ENCODE data around the gene LTA.
"Not testable (repeated sequence)": the region's sequence is repeated elsewhere in the genome, so short reads cannot be mapped to it uniquely, and the experiment has no call there.

The LTA gene

DNA sequence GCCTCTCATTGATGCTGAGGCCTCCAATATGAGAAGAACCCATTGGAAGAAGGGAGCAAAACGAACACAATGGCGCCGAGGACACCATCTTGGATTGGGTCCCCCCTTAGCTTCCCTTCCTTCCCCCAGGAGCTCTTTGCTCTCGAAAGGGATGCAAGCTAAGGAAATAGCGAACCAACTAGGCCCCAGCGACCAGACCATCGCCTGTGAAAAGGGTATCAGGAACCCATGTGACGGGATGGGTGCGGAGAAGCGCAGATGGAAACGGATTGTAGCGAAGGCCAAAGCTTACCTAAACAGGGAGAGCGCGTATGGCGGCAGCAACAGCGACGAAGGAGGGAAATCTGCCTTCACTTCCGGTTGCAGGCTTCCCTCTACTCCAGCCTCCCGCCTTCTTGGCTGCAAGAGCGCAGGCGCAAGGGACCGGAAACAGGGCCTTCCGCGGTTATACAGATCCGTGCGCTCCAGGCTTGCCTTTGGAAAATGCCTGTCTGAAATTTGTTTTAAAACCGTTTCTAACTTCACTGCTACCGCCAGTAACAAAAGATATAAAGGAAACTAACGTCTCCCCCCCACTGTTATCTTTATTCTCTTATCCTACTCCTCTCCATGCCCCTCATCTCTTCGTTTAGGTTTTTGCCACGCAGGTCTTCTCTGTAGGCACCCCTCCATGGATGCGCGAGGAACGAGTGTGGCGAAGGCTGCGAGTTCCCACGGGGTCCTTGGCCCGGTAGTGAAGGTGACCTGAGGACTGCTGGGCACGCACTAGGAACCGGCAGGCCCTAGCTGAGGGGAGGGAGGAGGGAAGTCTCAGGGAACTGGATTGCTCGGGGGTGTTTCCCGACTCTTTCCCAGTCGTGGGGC lies 30.2 kb upstream of the LTA start, which contains the start of gene DDX39B:
DDX39B (minus strand) TSS at position 346 of the 864 bp plus-strand sequence. CDS start 1,471 bp downstream, outside the sequence.
- peaks cover 28% of the 10 kb centered on the region for H3K4me1 ChIP-seq (ENCODE audit: control insufficient read depth, insufficient read depth, low read length, poor library complexity, severe bottlenecking)
- H3K27me3 ChIP-seq (replicated peaks; ENCODE audit: control insufficient read depth, insufficient read depth, low read length, poor library complexity, severe bottlenecking): no peaks in the 10 kb centered on the region
- peak within 1 kb of the TSS; percentile 61 for H3K4me3 ChIP-seq (ENCODE audit: insufficient read depth, low read depth, low read length, poor library complexity, severe bottlenecking)
- H3K36me3 ChIP-seq (ENCODE audit: control insufficient read depth, insufficient read depth, low read length): peaks cover 30% of the 10 kb centered on the region
- peak within 1 kb of the TSS; percentile 93 for H3K27ac ChIP-seq (ENCODE audit: insufficient read depth, low read length, poor library complexity, severe bottlenecking)
- no peaks in the 10 kb centered on the region for H3K9me3 ChIP-seq (ENCODE audit: control insufficient read depth, low read length)
- DNase-seq: peak; percentile 87 to 92 (median 89)

DNA sequence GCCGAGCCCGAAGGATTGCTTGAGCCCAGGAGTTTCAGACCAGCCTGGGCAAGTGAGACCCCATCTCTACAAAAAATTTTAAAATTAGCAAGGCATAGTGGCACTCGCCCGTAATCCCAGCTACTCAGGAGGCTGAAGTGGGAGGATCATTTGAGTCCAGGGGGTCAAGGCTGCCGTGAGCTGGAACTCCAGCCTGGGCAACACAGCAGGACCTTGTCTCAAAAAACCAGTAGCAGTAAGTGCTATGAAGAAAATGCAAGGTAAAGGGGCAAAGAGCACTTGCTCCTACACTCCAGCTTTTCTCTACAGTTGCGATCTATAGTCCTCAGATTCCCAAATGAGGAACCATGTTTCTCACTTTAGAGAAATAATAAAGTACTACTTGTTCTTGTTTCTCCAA lies 28.4 kb upstream of the LTA start:
- peaks cover 39% of the 10 kb centered on the region for H3K4me1 ChIP-seq (ENCODE audit: control insufficient read depth, insufficient read depth, low read length, poor library complexity, severe bottlenecking)
- DNase-seq: no peak
- H3K4me3 ChIP-seq (ENCODE audit: insufficient read depth, low read depth, low read length, poor library complexity, severe bottlenecking): no peak overlapping the region
- peaks cover 15% of the 10 kb centered on the region for H3K36me3 ChIP-seq (ENCODE audit: control insufficient read depth, insufficient read depth, low read length)
- no peaks in the 10 kb centered on the region for H3K27me3 ChIP-seq (replicated peaks; ENCODE audit: control insufficient read depth, insufficient read depth, low read length, poor library complexity, severe bottlenecking)
- H3K9me3 ChIP-seq (ENCODE audit: control insufficient read depth, low read length): no peaks in the 10 kb centered on the region
- no peak overlapping the region for H3K27ac ChIP-seq (ENCODE audit: insufficient read depth, low read length, poor library complexity, severe bottlenecking)

- DNase-seq: no peak
- Histone ChIP-seq H3K4me3 (ENCODE audit: insufficient read depth, low read depth, low read length, poor library complexity, severe bottlenecking) (no peak overlapping the region), H3K36me3 (ENCODE audit: control insufficient read depth, insufficient read depth, low read length) (peaks cover 4% of the 10 kb centered on the region), H3K27ac (ENCODE audit: insufficient read depth, low read length, poor library complexity, severe bottlenecking) (no peak overlapping the region), H3K27me3 (replicated peaks; ENCODE audit: control insufficient read depth, insufficient read depth, low read length, poor library complexity, severe bottlenecking) (no peaks in the 10 kb centered on the region), H3K4me1 (ENCODE audit: control insufficient read depth, insufficient read depth, low read length, poor library complexity, severe bottlenecking) (peaks cover 31% of the 10 kb centered on the region), H3K9me3 (ENCODE audit: control insufficient read depth, low read length) (no peaks in the 10 kb centered on the region)
Observed at GRCh38 chr6:31544676-31545075, 27.4 kb upstream of the LTA start.

DNA sequence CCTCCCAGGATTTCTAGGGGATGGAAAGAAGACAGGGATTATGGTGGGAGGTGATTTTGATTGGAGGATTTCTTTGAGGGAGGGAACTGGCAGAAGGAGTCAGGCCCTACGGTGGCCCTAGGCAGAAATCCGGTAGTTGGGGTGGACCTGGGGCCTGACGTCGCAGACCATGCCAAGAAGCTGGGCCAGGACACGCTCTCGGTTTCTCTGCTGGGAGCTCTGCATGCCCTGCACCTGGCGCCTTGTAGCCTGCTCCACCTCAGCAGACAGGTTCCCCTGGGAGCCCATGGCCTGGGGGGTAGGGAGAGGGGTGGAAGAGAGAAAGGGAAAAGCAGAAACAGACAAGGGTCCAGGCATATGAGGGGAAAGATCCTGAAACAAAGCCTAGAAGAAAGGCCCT lies 26.8 kb upstream of the LTA start:
- H3K4me3 ChIP-seq (ENCODE audit: insufficient read depth, low read depth, low read length, poor library complexity, severe bottlenecking): no peak overlapping the region
- no peaks in the 10 kb centered on the region for H3K36me3 ChIP-seq (ENCODE audit: control insufficient read depth, insufficient read depth, low read length)
- H3K9me3 ChIP-seq (ENCODE audit: control insufficient read depth, low read length): no peaks in the 10 kb centered on the region
- peaks cover 25% of the 10 kb centered on the region for H3K4me1 ChIP-seq (ENCODE audit: control insufficient read depth, insufficient read depth, low read length, poor library complexity, severe bottlenecking)
- no peak overlapping the region for H3K27ac ChIP-seq (ENCODE audit: insufficient read depth, low read length, poor library complexity, severe bottlenecking)
- DNase-seq: no peak
- H3K27me3 ChIP-seq (replicated peaks; ENCODE audit: control insufficient read depth, insufficient read depth, low read length, poor library complexity, severe bottlenecking): no peaks in the 10 kb centered on the region

GRCh38 chr6:31546339-31546957 lies 25.6 kb upstream of the LTA start, which contains the start of gene ATP6V1G2:
ATP6V1G2 (minus strand) TSS chr6:31546608; CDS start chr6:31546559, 49 bp downstream.
- Histone ChIP-seq H3K27me3 (replicated peaks; ENCODE audit: control insufficient read depth, insufficient read depth, low read length, poor library complexity, severe bottlenecking) (no peaks in the 10 kb centered on the region), H3K27ac (ENCODE audit: insufficient read depth, low read length, poor library complexity, severe bottlenecking) (peak within 1 kb of the TSS; percentile 76), H3K36me3 (ENCODE audit: control insufficient read depth, insufficient read depth, low read length) (no peaks in the 10 kb centered on the region), H3K4me1 (ENCODE audit: control insufficient read depth, insufficient read depth, low read length, poor library complexity, severe bottlenecking) (peaks cover 20% of the 10 kb centered on the region), H3K4me3 (ENCODE audit: insufficient read depth, low read depth, low read length, poor library complexity, severe bottlenecking) (peak within 1 kb of the TSS; percentile 15), H3K9me3 (ENCODE audit: control insufficient read depth, low read length) (no peaks in the 10 kb centered on the region)
- peak; percentile 65 to 83 (median 78) for DNase-seq

- Histone ChIP-seq H3K27ac (ENCODE audit: insufficient read depth, low read length, poor library complexity, severe bottlenecking) (peak within 1 kb of the TSS; percentile 76), H3K36me3 (ENCODE audit: control insufficient read depth, insufficient read depth, low read length) (no peaks in the 10 kb centered on the region), H3K9me3 (ENCODE audit: control insufficient read depth, low read length) (no peaks in the 10 kb centered on the region), H3K27me3 (replicated peaks; ENCODE audit: control insufficient read depth, insufficient read depth, low read length, poor library complexity, severe bottlenecking) (no peaks in the 10 kb centered on the region), H3K4me1 (ENCODE audit: control insufficient read depth, insufficient read depth, low read length, poor library complexity, severe bottlenecking) (peaks cover 20% of the 10 kb centered on the region), H3K4me3 (ENCODE audit: insufficient read depth, low read depth, low read length, poor library complexity, severe bottlenecking) (peak within 1 kb of the TSS; percentile 15)
- peak; percentile 75 to 84 (median 83) for DNase-seq
Observed at GRCh38 chr6:31546958-31547726, 24.9 kb upstream of the LTA start, which contains the start of gene NFKBIL1. NFKBIL1 (plus strand) TSS chr6:31547608; CDS start chr6:31547695, 87 bp downstream.

DNA sequence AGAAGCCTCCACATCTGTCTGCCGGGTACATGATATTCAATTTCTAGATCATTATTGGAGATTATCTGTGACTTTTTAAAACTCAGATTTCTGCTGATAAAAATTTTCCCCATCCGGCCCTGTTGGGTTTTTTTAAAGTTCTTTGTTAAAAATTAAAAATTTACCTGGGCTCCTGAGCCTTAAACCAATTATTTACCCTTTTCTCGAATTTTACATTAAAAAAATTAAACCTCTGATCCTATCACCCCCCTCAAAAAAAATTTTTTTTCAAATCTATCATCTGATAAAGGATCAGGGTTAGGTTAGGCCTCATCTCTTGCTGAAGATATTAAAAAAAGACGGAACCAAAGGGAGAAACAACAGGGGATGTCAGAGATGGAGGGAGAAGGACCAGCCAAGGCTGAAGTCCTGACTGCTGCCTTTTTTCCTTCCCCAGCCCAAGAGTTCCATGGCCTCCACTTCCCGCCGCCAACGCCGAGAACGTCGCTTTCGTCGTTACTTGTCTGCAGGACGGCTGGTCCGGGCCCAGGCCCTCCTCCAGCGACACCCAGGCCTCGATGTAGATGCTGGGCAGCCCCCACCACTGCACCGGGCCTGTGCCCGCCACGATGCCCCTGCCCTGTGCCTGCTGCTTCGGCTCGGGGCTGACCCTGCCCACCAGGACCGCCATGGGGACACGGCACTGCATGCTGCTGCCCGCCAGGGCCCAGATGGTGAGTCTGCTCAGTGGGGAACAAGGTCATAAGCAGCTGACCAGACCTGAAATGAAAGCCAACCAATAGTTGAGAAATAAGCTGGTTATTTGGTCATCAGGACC lies 24.2 kb upstream of the LTA start:
- Histone ChIP-seq H3K9me3 (ENCODE audit: control insufficient read depth, low read length) (no peaks in the 10 kb centered on the region), H3K27ac (ENCODE audit: insufficient read depth, low read length, poor library complexity, severe bottlenecking) (peak overlapping the region; percentile 76), H3K36me3 (ENCODE audit: control insufficient read depth, insufficient read depth, low read length) (no peaks in the 10 kb centered on the region), H3K4me3 (ENCODE audit: insufficient read depth, low read depth, low read length, poor library complexity, severe bottlenecking) (no peak overlapping the region), H3K4me1 (ENCODE audit: control insufficient read depth, insufficient read depth, low read length, poor library complexity, severe bottlenecking) (peaks cover 16% of the 10 kb centered on the region), H3K27me3 (replicated peaks; ENCODE audit: control insufficient read depth, insufficient read depth, low read length, poor library complexity, severe bottlenecking) (no peaks in the 10 kb centered on the region)
- no peak for DNase-seq

- no peak overlapping the region for H3K4me3 ChIP-seq (ENCODE audit: insufficient read depth, low read depth, low read length, poor library complexity, severe bottlenecking)
Observed at GRCh38 chr6:31548544-31548873, 23.6 kb upstream of the LTA start.

GRCh38 chr6:31551371-31551770 lies 20.7 kb upstream of the LTA start:
- DNase-seq: peak; percentile 52 to 59 (median 57)
- H3K4me3 ChIP-seq (ENCODE audit: insufficient read depth, low read depth, low read length, poor library complexity, severe bottlenecking); H3K36me3 ChIP-seq (ENCODE audit: control insufficient read depth, insufficient read depth, low read length); H3K9me3 ChIP-seq (ENCODE audit: control insufficient read depth, low read length); H3K27ac ChIP-seq (ENCODE audit: insufficient read depth, low read length, poor library complexity, severe bottlenecking); H3K27me3 ChIP-seq (replicated peaks; ENCODE audit: control insufficient read depth, insufficient read depth, low read length, poor library complexity, severe bottlenecking): not testable (repeated sequence)
- peaks cover 23% of the 10 kb centered on the region for H3K4me1 ChIP-seq (ENCODE audit: control insufficient read depth, insufficient read depth, low read length, poor library complexity, severe bottlenecking)

More at GRCh38 chr6:31548544-31548873, 23.6 kb upstream of the LTA start:
- no peaks in the 10 kb centered on the region for H3K36me3 ChIP-seq (ENCODE audit: control insufficient read depth, insufficient read depth, low read length)
- peak overlapping the region; percentile 22 for H3K27ac ChIP-seq (ENCODE audit: insufficient read depth, low read length, poor library complexity, severe bottlenecking)
- H3K4me1 ChIP-seq (ENCODE audit: control insufficient read depth, insufficient read depth, low read length, poor library complexity, severe bottlenecking): peaks cover 16% of the 10 kb centered on the region
- DNase-seq: no peak
- H3K27me3 ChIP-seq (replicated peaks; ENCODE audit: control insufficient read depth, insufficient read depth, low read length, poor library complexity, severe bottlenecking): no peaks in the 10 kb centered on the region
- H3K9me3 ChIP-seq (ENCODE audit: control insufficient read depth, low read length): no peaks in the 10 kb centered on the region

All from effector memory CD4-positive, alpha-beta T cell (primary cell).